ENCODE measurements around the gene RNPEPL1.

Gene RNPEPL1

GRCh38 chr2:240575101-240575965 is 7.0 kb downstream of the RNPEPL1 start:
- no peak for DNase-seq (ENCODE audit: low read depth, low spot score)
- no peaks in the 10 kb centered on the region for H3K36me3 ChIP-seq (ENCODE audit: insufficient read depth, low read length)
- H3K9me3 ChIP-seq (ENCODE audit: low read depth, low read length) = no peaks in the 10 kb centered on the region
- no peak overlapping the region for H3K9ac ChIP-seq (ENCODE audit: insufficient read length)
- no peak for TF ChIP-seq FOXP2 (optimal IDR thresholded peaks at IDR 0.05; ENCODE audit: control extremely low read depth, extremely low read length, insufficient read depth)
- no peak for TF ChIP-seq EZH2 (IDR thresholded peaks at IDR 0.05)
- TF ChIP-seq POLR2AphosphoS5 (IDR thresholded peaks at IDR 0.05; ENCODE audit: borderline replicate concordance, low read depth, low read length) = no peak
- H3K4me3 ChIP-seq = no peak overlapping the region
- H3K27ac ChIP-seq = no peak overlapping the region

GRCh38 chr2:240576036-240576435 is 7.8 kb downstream of the RNPEPL1 start:
- no peak overlapping the region for H3K27ac ChIP-seq
- no peak overlapping the region for H3K9ac ChIP-seq (ENCODE audit: insufficient read length)
- peaks cover 2% of the 10 kb centered on the region; the same call in 1 of the 2 replicates for H3K36me3 ChIP-seq (ENCODE audit: insufficient read depth, low read length)

GRCh38 chr2:240576436-240577205 is 8.3 kb downstream of the RNPEPL1 start:
- TF ChIP-seq FOXP2 (optimal IDR thresholded peaks at IDR 0.05; ENCODE audit: control extremely low read depth, extremely low read length, insufficient read depth) (no peak), POLR2AphosphoS5 (IDR thresholded peaks at IDR 0.05; ENCODE audit: borderline replicate concordance, low read depth, low read length) (no peak), EZH2 (IDR thresholded peaks at IDR 0.05) (no peak)
- H3K9ac ChIP-seq (ENCODE audit: insufficient read length) = no peak overlapping the region
- no peak overlapping the region for H3K4me3 ChIP-seq
- no peak for DNase-seq (ENCODE audit: low read depth, low spot score)
- peaks cover 5% of the 10 kb centered on the region; the same call in 1 of the 2 replicates for H3K36me3 ChIP-seq (ENCODE audit: insufficient read depth, low read length)
- H3K9me3 ChIP-seq (ENCODE audit: low read depth, low read length) = no peaks in the 10 kb centered on the region
- H3K27ac ChIP-seq = no peak overlapping the region

More at GRCh38 chr2:240576036-240576435, 7.8 kb downstream of the RNPEPL1 start:
- no peak for DNase-seq (ENCODE audit: low read depth, low spot score)
- Histone ChIP-seq H3K4me3 (no peak overlapping the region), H3K9me3 (ENCODE audit: low read depth, low read length) (no peaks in the 10 kb centered on the region)
- no peak for TF ChIP-seq FOXP2 (optimal IDR thresholded peaks at IDR 0.05; ENCODE audit: control extremely low read depth, extremely low read length, insufficient read depth)
- no peak for TF ChIP-seq EZH2 (IDR thresholded peaks at IDR 0.05)
- no peak for TF ChIP-seq POLR2AphosphoS5 (IDR thresholded peaks at IDR 0.05; ENCODE audit: borderline replicate concordance, low read depth, low read length)

GRCh38 chr2:240577281-240578109 is 9.2 kb downstream of the RNPEPL1 start:
- Histone ChIP-seq H3K36me3 (ENCODE audit: insufficient read depth, low read length) (peaks cover 5% of the 10 kb centered on the region; the same call in 1 of the 2 replicates), H3K4me3 (no peak overlapping the region), H3K9ac (ENCODE audit: insufficient read length) (no peak overlapping the region), H3K9me3 (ENCODE audit: low read depth, low read length) (no peaks in the 10 kb centered on the region), H3K27ac (no peak overlapping the region)
- TF ChIP-seq POLR2AphosphoS5 (IDR thresholded peaks at IDR 0.05; ENCODE audit: borderline replicate concordance, low read depth, low read length) (no peak), FOXP2 (optimal IDR thresholded peaks at IDR 0.05; ENCODE audit: control extremely low read depth, extremely low read length, insufficient read depth) (no peak), EZH2 (IDR thresholded peaks at IDR 0.05) (no peak)
- no peak for DNase-seq (ENCODE audit: low read depth, low spot score)

- peaks cover 5% of the 10 kb centered on the region; the same call in 1 of the 2 replicates for H3K36me3 ChIP-seq (ENCODE audit: insufficient read depth, low read length)
- no peak for TF ChIP-seq POLR2AphosphoS5 (IDR thresholded peaks at IDR 0.05; ENCODE audit: borderline replicate concordance, low read depth, low read length)
- no peak for TF ChIP-seq EZH2 (IDR thresholded peaks at IDR 0.05)
- no peak for TF ChIP-seq FOXP2 (optimal IDR thresholded peaks at IDR 0.05; ENCODE audit: control extremely low read depth, extremely low read length, insufficient read depth)
- no peak overlapping the region for H3K27ac ChIP-seq
- H3K9ac ChIP-seq (ENCODE audit: insufficient read length) = no peak overlapping the region
- no peak for DNase-seq (ENCODE audit: low read depth, low spot score)
- no peak overlapping the region for H3K4me3 ChIP-seq
- no peaks in the 10 kb centered on the region for H3K9me3 ChIP-seq (ENCODE audit: low read depth, low read length)
These were observed 9.8 kb downstream of the RNPEPL1 start for GRCh38 chr2:240578110-240578450.

GRCh38 chr2:240578488-240578887 is 10.2 kb downstream of the RNPEPL1 start:
- Histone ChIP-seq H3K9ac (ENCODE audit: insufficient read length) (no peak overlapping the region), H3K27ac (no peak overlapping the region)

GRCh38 chr2:240579071-240579762 is 10.9 kb downstream of the RNPEPL1 start:
- H3K36me3 ChIP-seq (ENCODE audit: insufficient read depth, low read length) = peaks cover 5% of the 10 kb centered on the region; the same call in 1 of the 2 replicates
- H3K27ac ChIP-seq = no peak overlapping the region
- no peak overlapping the region for H3K9ac ChIP-seq (ENCODE audit: insufficient read length)
- H3K9me3 ChIP-seq (ENCODE audit: low read depth, low read length) = no peaks in the 10 kb centered on the region
- no peak for DNase-seq (ENCODE audit: low read depth, low spot score)
- no peak overlapping the region for H3K4me3 ChIP-seq
- TF ChIP-seq FOXP2 (optimal IDR thresholded peaks at IDR 0.05; ENCODE audit: control extremely low read depth, extremely low read length, insufficient read depth) (no peak), EZH2 (IDR thresholded peaks at IDR 0.05) (no peak), POLR2AphosphoS5 (IDR thresholded peaks at IDR 0.05; ENCODE audit: borderline replicate concordance, low read depth, low read length) (no peak)

More at GRCh38 chr2:240578488-240578887, 10.2 kb downstream of the RNPEPL1 start:
- DNase-seq (ENCODE audit: low read depth, low spot score) = no peak
- H3K4me3 ChIP-seq = no peak overlapping the region
- no peaks in the 10 kb centered on the region for H3K9me3 ChIP-seq (ENCODE audit: low read depth, low read length)
- peaks cover 5% of the 10 kb centered on the region; the same call in 1 of the 2 replicates for H3K36me3 ChIP-seq (ENCODE audit: insufficient read depth, low read length)
- TF ChIP-seq FOXP2 (optimal IDR thresholded peaks at IDR 0.05; ENCODE audit: control extremely low read depth, extremely low read length, insufficient read depth) (no peak), POLR2AphosphoS5 (IDR thresholded peaks at IDR 0.05; ENCODE audit: borderline replicate concordance, low read depth, low read length) (no peak), EZH2 (IDR thresholded peaks at IDR 0.05) (no peak)

Measured in SK-N-MC (cell line).